LNCaP clone FGC (cell line): ENCODE data around the gene ACAA1.

Source experiments
- DNase-seq: peaks from one replicate; pipeline ENCODE4 v3.0.0-alpha.2; 2011; ENCODE audit warnings: low read depth
- H3K4me3 ChIP-seq: 2 replicates; pipeline ENCODE4 v1.5.1; 2011; ENCODE audit warnings: mild to moderate bottlenecking, low read depth, low read length, control low read depth
- TF ChIP-seq, protein P1 (sequence below): IDR thresholded peaks from 2 replicates; pipeline ENCODE4 v1.5.1; 2012; ENCODE audit warnings: mild to moderate bottlenecking; ENCODE audit not compliant: control insufficient read depth, insufficient read depth; ENCODE audit errors: extremely low read depth

ACAA1 gene

DNA sequence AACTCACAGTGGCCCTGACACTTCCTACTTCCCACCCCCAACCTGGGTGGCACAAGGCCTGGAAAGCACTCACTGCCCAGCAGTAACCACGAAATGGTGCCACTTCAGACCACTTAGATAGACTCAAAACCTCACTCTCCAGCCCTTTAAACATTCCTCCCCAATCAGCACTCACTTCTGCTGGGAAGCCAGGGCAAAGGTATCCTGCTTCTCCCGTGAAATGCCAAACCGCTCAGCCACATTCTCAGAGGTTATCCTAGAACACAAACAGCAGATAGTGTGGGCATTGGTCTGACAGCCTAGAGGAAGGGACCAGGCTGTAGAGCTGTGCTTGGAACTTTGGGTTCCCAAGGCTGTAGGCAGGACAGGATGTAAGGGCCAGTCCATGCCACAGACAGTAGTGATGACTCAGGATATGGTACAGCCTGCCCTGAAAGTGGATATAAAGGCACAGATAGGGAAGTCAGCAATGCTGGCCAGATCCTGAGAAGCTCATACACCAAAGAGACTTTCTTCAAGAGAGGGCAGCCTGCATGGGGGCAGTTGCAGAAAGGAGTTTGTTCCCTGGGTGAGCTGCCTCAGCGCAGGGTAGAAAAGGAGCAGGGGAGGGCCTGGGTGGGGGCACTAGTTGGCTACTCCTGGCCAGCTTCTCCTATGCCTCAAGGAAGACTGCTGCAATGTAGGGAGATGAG is 9.2 kb downstream of the ACAA1 start:
- no peak for DNase-seq

GRCh38 chr3:38126121-38126892 is 10.6 kb downstream of the ACAA1 start:
- no peak for DNase-seq
- TF ChIP-seq, protein P1, sequence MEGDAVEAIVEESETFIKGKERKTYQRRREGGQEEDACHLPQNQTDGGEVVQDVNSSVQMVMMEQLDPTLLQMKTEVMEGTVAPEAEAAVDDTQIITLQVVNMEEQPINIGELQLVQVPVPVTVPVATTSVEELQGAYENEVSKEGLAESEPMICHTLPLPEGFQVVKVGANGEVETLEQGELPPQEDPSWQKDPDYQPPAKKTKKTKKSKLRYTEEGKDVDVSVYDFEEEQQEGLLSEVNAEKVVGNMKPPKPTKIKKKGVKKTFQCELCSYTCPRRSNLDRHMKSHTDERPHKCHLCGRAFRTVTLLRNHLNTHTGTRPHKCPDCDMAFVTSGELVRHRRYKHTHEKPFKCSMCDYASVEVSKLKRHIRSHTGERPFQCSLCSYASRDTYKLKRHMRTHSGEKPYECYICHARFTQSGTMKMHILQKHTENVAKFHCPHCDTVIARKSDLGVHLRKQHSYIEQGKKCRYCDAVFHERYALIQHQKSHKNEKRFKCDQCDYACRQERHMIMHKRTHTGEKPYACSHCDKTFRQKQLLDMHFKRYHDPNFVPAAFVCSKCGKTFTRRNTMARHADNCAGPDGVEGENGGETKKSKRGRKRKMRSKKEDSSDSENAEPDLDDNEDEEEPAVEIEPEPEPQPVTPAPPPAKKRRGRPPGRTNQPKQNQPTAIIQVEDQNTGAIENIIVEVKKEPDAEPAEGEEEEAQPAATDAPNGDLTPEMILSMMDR, result no peak
- no peak overlapping the region for H3K4me3 ChIP-seq

More for the DNA sequence above, 9.2 kb downstream of the ACAA1 start:
- H3K4me3 ChIP-seq, result no peak overlapping the region
- TF ChIP-seq, protein P1, result no peak

DNA sequence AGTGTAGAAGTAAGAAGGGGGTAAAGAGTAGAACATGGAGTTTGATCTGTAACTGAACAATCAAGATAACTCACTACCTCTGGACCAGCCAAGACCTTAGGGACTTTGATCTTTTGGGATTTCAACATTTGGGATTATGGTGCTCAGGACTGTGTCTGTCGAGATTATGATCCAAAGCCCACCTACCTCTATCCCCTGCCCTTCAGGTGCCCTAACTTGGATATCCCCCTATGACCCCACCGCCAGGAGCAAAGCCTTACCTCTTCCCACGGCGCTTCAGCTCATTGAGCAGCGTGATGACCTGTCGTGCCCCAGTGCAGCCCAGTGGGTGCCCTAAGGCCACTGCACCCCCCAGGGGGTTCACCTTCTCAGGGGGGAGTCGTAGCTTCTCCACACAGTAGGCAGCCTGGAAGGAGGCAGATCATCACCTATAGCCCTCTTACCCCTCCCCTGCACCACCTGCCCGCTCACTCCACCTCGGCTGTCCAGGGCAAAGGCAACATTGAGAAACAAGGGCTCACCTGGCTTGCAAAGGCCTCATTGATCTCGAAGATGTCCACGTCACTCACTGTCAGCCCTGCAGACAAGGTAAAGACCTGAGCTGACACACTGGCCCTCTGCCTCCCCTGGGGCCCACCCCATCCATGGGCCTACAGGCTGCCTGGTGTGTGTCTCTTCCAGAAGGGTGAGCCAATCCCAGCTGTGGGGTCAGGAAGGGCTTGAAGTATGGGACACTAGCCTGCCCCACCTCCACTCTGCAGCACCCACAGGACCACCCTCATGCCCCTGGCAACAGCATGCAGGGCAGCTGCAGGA is 11.4 kb downstream of the ACAA1 start:
- TF ChIP-seq, protein P1, result no peak
- H3K4me3 ChIP-seq, result no peak overlapping the region
- no peak for DNase-seq

DNA sequence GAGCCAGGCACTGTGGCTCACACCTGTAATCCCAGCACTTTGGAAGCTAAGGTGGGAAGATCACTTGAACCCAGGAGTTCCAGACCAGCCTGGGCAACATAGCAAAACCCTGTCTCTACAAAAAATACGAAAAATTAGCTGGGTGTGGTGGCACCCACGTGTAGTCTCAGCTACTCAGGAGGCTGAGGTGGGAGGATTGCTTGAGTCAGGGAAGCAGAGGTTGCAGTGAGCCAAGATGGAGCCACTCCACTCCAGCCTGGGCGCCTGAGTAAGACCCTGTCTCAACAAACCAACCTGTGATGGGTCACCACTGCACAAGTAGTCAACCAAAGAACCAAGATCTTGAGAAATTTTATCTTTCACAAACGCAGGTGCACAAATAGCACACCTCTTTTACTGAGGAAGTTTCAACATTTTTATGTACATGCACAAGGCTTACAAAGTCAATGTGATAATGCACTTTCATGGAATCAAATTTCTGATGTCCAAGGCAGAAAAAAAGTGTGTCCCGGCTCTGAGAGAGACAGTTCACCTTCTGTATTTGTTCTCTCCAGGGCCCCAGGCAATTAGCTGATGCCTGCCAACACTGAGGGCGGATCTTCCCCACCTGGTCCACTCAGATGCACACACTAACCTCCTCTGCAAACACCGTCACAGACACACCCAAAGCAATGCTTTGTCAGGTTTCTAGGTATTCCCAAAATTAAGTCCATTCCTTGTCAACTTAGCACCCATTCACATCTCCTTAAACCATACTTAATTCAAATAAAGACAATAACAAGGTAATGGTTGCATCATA is 12.4 kb downstream of the ACAA1 start:
- H3K4me3 ChIP-seq, result no peak overlapping the region
- TF ChIP-seq, protein P1, result no peak
- peak; percentile 59 for DNase-seq

DNA sequence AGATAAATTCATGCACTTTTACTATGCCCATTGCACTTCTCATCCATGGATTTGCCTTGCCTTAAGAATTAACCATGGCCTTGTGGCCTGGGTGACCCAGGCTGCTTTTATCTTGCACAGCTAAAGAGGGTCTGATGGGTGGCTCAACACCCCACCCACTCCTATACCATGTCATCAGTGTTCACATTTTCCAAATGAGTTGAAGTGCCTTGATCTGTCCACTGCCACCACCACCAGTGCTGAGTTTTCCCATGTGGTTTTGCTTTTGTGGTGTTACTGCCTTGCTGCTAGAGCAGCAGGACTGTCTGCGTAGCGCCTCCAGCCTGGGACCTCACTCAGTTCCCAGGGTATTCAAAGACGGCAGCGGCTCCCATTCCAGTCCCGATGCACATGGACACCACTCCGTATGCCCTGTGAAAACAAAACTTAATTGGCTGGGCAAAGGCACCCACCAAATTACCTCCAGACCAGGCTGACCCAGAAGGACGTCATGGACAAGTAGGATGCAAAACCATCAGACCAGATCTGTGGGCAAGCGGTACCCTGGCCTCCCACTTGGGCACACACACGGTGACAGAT is 14.1 kb downstream of the ACAA1 start:
- TF ChIP-seq, protein P1, result no peak
- H3K4me3 ChIP-seq, result no peak overlapping the region
- no peak for DNase-seq

- DNase-seq, result no peak
These were observed 15.0 kb downstream of the ACAA1 start for GRCh38 chr3:38121832-38122461.

More at GRCh38 chr3:38121832-38122461, 15.0 kb downstream of the ACAA1 start:
- no peak overlapping the region for H3K4me3 ChIP-seq
- TF ChIP-seq, protein P1, result no peak
